PC-3 (cell line): ENCODE results near the gene POMT1.

Experiments
- CTCF ChIP-seq: fragments of 300-600 bp; sonication (generic); conservative IDR thresholded peaks from 2 replicates; pipeline ENCODE4 v1.5.1; 2017; ENCODE audit warnings: antibody characterized with exemption, low read depth, mild to moderate bottlenecking, low read length
- EZH2 ChIP-seq: fragments of 300-600 bp; sonication (generic); IDR thresholded peaks from one replicate; pipeline ENCODE4 v1.6.1; 2017; ENCODE audit warnings: antibody characterized with exemption, mild to moderate bottlenecking, low read length; ENCODE audit not compliant: unreplicated experiment

GRCh38 chr9:131539223-131539923 is 36.7 kb downstream of the POMT1 start:
- TF ChIP-seq CTCF: no peak
- no peak for TF ChIP-seq EZH2
